ENCODE results near the gene IRAK2. TPM values are rescaled to one million over a fixed set of nuclear protein-coding genes. Genes with fewer than 3 reads are reported as not detected.

IRAK2 gene
- total RNA-seq, 2 donors from 2014 or later, result 4.3 to 5.4 TPM

DNA sequence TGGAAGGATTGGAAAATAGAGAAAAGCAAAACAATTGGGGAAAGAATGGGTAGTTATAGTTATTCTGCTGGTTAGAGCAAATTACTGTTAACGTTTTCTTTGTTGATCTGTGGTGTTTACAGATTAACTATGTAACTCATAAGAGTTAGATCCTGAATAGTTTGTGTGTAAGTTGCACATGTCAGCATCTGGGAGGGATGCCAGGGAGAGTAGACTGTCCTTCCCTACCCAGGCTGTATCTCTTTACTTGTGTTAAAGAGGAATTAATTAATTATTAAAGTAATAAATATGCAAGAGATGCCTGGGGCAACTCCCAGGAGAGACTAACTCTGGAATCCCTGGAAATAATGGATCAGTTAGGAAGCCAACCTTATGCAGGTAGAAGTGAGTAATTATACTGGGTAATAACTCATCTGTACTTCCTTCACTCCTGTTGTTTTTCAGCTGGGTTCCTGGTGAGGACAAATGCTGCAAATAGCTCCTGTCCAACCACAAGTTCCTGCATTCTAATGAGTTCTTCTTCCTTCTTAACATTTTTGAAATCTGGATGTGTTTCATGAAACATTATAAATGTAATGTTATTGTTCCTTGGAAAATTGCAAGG is 109.1 kb downstream of the IRAK2 start:
- DNase-seq (ENCODE audit: low spot score in 2 of 2) (no peak), ATAC-seq (no peak)
- H3K9me3 Mint-ChIP-seq, result no peaks in the 10 kb centered on the region
- H3K36me3 Mint-ChIP-seq, result peaks cover 0 to 28% of the 10 kb centered on the region in 2 donors
- peak overlapping the region; percentile 41 to 65 for H3K27ac Mint-ChIP-seq

DNA sequence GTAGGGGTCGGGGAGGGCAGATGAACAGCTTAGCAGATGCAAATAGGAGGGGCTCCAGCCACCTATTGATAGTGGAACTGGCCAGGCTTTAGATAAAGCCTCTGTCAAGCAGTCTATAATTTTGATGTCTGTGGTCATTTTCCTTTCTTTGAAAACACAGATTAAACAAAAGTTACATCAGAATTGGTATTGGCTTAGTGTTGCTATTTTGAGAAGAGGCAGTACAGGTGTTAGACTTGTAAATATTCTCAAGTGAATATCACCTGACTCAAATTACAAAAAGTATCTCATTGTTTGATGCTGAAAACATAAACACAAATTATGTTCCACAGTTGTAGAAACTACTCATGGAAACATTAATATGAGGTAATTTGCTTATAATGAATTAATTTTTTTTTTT is 109.9 kb downstream of the IRAK2 start:
- peak overlapping the region in 1 of 2 donors; percentile 88 for H3K27ac Mint-ChIP-seq
- H3K9me3 Mint-ChIP-seq, result no peaks in the 10 kb centered on the region
- peaks cover 0 to 23% of the 10 kb centered on the region in 2 donors for H3K36me3 Mint-ChIP-seq
- ATAC-seq (no peak), DNase-seq (ENCODE audit: low spot score in 2 of 2) (no peak)

DNA sequence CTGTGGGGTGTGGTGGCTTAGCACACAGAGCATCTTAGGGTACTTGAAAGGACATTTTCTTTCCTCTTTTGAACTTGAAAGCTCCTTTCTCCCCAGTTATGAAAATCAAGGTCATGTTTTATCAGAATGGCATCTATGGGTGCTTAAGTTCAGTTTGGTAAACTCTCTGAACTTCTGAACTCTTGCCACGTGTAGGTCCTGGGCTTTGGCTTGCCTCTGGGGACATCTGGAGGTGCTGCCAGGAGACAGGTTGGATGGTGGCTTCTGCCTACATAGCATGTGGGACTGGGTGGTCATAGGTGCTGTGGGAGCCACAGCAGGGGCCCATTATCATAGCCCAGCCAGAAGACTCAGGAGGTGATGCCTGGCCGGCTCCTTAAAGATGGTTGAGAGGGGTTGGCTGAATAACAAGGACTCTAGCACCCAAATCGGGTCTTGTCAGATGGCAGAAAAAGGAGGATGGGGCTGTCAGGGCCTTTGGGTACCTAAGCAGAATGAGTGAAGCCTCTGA is 112.5 kb downstream of the IRAK2 start:
- H3K27ac Mint-ChIP-seq, result peak overlapping the region; percentile 46 to 72
- peaks cover under 1 to 13% of the 10 kb centered on the region in 2 donors for H3K36me3 Mint-ChIP-seq
- ATAC-seq, result no peak
- DNase-seq (ENCODE audit: low spot score in 2 of 2), result no peak
- no peaks in the 10 kb centered on the region for H3K9me3 Mint-ChIP-seq

DNA sequence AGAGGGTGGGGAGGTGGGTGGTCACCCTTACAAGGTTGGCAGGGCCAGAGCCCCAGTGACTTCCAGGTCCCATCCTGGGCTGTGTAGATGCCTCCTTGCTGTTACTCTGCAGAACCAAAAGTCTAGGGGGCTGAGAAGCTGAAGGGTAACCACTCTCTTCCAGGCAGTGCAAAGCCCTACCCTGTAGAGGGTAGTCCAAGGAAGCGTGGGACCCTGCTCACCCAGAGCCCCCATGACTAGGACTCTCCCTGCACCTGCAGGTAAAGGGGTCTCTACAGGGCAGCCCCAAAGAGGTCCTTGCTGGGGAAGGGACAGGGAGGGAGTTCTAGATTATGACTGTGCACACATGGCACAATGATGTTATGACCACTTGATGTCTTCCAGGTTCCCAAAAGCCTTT is 113.8 kb downstream of the IRAK2 start:
- Mint-ChIP-seq H3K27ac (peak overlapping the region in 1 of 2 donors; percentile 46), H3K9me3 (no peaks in the 10 kb centered on the region), H3K36me3 (peaks cover 5 to 8% of the 10 kb centered on the region in 2 donors)
- DNase-seq (ENCODE audit: low spot score in 2 of 2) (no peak), ATAC-seq (no peak)

DNA sequence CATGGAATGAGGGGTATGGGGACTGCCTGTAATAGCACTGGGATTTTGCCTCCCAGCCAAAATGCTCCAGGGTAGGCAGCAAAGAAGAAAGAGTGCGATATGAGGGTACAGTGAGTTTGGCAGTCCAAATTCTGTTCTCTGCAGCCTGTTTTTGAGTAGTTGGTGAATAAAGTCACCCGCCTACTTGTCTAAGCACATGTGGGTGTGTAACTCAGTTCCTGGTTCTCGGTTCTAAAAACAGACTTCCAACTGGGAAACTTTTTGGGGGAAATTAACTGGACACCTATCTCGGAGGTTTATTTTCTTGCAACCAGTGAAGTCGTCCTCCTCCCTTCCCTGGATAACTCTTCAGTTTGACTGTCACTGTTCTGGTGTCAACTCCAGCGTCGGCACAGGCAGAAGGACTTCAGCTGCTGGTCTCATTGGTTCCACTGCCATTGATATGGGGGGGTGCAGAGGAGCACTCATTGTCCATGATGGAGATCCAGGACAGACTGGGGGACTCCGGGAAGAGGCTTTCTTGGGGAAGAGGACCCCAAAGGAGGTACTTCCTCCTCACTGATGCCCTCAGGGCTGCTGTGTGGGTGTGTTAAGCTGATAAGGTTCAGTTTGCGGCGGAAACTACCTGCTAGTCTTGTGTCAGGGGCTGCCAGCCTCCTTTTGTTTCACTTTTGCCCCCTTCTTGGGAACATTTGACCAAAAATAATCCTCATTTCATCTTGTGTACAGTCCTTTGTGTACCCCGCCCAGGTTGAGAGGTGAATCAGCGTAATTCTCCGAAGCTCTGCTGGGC is 114.9 kb downstream of the IRAK2 start:
- DNase-seq (ENCODE audit: low spot score in 2 of 2) (no peak), ATAC-seq (no peak)
- no peaks in the 10 kb centered on the region for H3K9me3 Mint-ChIP-seq
- peak overlapping the region in 1 of 2 donors; percentile 52 for H3K27ac Mint-ChIP-seq
- peaks cover 5 to 8% of the 10 kb centered on the region in 2 donors for H3K36me3 Mint-ChIP-seq

DNA sequence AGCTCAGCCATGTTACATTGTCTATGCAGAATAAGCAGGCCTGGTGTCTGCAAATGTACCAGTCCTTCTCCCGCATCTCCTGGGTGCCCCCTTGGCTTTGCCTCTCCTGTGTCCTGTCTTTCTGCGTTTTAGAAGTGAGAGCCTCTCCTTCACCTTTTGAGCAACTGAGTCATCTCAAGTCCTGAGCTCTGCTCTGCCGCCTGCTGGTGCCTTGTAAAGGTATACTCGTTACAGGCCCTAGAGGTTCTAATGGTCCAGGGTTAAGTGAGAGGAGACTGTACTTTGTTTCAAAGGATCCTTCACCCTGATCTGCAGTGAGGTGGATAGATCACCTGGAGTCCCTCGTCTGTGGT is 115.4 kb downstream of the IRAK2 start:
- H3K36me3 Mint-ChIP-seq, result peaks cover 5 to 8% of the 10 kb centered on the region in 2 donors
- no peak overlapping the region for H3K27ac Mint-ChIP-seq
- no peak for DNase-seq (ENCODE audit: low spot score in 2 of 2)
- H3K9me3 Mint-ChIP-seq, result no peaks in the 10 kb centered on the region
- ATAC-seq, result no peak

DNA sequence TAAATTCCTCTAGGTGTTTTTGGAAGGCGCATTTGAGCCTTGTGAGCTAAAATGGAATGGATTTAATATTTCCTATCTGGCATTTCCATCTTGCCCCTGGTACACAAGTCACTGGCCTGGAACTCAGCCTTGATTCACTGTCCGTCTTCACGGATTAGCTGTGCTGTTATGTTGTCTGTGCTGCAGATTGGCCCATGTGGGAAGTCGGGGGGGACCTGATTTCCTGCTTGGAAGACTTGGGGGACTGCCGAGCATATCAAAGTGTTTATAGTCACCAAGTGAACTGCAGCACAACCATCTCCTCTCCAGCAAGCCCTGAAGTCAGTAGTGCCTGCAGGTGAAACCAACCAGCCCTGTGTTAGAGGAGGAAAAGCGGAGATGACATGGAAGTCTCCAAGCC is 115.9 kb downstream of the IRAK2 start:
- Mint-ChIP-seq H3K27ac (no peak overlapping the region), H3K9me3 (no peaks in the 10 kb centered on the region), H3K36me3 (peaks cover 5 to 8% of the 10 kb centered on the region in 2 donors)
- ATAC-seq (no peak), DNase-seq (ENCODE audit: low spot score in 2 of 2) (no peak)

DNA sequence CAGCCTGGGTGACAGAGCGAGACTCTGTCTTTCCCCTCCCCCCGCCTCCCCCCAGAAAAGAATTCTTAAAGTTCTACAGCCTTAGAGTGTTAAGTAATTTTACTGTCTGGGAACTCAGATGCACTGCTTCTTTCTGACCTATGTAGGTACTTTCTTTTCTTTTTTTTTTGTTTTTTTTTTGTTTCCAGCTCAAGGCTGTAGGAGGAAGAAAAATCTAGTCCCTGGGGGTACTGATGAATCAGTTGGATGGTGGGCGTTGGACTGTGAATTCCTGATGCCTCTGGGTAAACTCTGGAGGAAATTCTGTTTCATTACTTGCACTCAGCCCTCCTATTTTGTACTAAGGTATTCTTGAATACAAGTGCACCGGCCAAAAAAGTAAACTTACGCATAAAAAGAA is 117.2 kb downstream of the IRAK2 start:
- no peak for ATAC-seq
- Mint-ChIP-seq H3K36me3 (peaks cover 7 to 8% of the 10 kb centered on the region in 2 donors), H3K27ac (peak overlapping the region in 1 of 2 donors; percentile 25), H3K9me3 (no peaks in the 10 kb centered on the region)
- no peak for DNase-seq (ENCODE audit: low spot score in 2 of 2)

DNA sequence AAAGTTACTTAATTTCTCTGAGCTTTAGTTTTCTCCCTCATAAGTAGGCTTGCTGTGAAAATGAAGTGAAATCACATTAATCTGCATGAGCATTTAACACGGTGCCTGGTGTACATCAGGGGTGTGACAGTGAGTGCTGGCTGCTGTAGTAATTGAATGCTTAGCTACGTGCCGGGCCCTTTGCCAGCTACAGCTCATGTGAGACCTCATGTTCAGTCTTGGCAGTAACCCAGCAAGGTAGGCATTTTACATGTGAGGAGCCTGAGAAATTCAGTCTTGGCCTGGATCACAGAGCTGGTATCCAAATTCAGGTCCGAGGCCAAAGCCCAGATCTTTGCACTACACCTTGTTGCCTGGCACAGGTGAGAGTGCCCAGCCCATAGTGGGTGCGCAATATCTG is 118.9 kb downstream of the IRAK2 start:
- Mint-ChIP-seq H3K9me3 (no peaks in the 10 kb centered on the region), H3K36me3 (peaks cover 8 to 12% of the 10 kb centered on the region in 2 donors), H3K27ac (peak overlapping the region; percentile 22 to 57)
- DNase-seq (ENCODE audit: low spot score in 2 of 2) (peak in 1 of 2 donors; percentile 39), ATAC-seq (no peak)

DNA sequence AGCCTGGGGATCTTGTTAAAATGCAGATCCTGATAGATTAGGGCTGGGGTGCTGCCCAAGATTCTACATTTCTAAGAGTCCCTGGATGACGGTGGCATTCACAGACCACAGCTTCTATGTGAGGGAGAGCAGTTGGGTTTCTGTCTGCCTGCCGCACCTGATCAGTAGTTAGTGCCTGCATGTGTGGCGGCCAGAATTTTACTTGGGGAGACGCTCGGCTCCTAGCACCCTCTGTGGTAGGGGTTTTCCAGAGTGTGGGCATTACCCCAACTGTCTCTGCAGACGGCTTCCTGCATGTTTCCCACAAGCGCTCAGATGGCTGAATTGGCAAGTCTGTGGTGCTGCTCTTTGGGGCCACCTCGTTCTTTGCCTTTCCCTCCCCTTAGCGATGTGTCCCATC is 119.8 kb downstream of the IRAK2 start:
- Mint-ChIP-seq H3K9me3 (no peaks in the 10 kb centered on the region), H3K36me3 (peaks cover 8 to 12% of the 10 kb centered on the region in 2 donors), H3K27ac (peak overlapping the region; percentile 57 to 88)
- ATAC-seq, result peak; percentile 48 to 88
- DNase-seq (ENCODE audit: low spot score in 2 of 2), result peak in 1 of 2 donors; percentile 72

DNA sequence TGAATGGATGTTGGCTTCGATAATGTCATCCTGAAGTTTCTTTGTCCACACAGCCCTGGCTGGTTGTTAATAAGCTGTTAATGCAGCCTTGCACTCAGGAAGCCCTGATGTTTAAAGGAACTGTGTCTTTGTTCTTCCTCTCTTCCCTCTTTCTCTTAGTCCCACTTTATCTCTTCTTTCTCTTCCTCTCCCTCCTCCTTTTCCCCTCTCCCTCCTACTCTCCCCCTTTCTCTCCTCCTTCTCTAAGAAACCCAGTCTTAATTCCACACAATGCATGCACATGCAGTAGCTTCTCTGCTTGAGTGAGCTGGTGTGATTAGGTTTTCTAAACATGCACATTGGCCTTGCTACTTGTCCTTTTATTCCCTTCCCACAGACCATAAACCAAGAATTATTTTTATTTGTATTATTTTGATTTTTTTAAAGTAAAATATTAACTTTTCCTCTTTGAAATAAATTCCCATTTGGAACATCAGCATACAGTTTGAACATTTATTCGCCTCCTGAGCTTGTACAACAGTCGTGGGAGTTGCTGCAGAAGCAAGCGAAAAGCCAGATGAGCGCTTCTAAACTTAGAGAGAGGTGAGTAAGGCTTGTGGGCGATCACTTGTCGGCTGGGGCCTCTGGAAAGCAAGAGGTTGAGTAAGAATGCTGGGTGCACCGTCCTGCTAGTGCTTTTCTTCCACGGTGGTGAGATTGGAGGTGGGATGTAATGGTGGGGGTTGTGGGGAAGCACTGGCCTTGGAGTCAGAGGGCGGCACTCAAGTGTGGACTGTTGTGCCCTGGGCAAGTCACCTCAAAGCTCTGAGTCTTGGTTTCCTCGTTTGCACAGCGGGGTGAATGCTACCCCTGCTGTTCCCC is 120.8 kb downstream of the IRAK2 start:
- Mint-ChIP-seq H3K9me3 (no peaks in the 10 kb centered on the region), H3K36me3 (peaks cover 8 to 12% of the 10 kb centered on the region in 2 donors), H3K27ac (peak overlapping the region; percentile 40 to 57)
- no peak for ATAC-seq
- DNase-seq (ENCODE audit: low spot score in 2 of 2), result no peak

DNA sequence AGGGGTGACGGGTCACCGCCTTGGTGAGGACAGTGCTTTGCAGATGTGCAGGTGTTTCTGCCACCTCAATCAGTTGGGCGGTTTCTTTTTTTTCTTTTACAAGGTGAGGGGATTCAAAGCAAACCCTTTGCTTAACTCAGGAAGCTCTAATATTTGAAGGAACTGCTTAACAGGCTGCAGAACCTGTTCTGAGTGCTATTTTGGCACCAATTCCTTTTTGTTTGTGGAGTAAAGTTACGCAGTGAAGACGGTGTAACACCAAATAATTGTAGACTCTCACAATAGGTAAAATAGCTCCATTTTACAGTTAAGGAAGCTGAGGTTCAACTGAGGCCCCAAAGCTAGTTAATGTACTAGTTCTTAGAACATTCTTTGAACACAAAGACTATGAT is 121.4 kb downstream of the IRAK2 start:
- Mint-ChIP-seq H3K36me3 (peaks cover 8 to 12% of the 10 kb centered on the region in 2 donors), H3K27ac (peak overlapping the region in 1 of 2 donors; percentile 57), H3K9me3 (no peaks in the 10 kb centered on the region)
- ATAC-seq (no peak), DNase-seq (ENCODE audit: low spot score in 2 of 2) (no peak)

DNA sequence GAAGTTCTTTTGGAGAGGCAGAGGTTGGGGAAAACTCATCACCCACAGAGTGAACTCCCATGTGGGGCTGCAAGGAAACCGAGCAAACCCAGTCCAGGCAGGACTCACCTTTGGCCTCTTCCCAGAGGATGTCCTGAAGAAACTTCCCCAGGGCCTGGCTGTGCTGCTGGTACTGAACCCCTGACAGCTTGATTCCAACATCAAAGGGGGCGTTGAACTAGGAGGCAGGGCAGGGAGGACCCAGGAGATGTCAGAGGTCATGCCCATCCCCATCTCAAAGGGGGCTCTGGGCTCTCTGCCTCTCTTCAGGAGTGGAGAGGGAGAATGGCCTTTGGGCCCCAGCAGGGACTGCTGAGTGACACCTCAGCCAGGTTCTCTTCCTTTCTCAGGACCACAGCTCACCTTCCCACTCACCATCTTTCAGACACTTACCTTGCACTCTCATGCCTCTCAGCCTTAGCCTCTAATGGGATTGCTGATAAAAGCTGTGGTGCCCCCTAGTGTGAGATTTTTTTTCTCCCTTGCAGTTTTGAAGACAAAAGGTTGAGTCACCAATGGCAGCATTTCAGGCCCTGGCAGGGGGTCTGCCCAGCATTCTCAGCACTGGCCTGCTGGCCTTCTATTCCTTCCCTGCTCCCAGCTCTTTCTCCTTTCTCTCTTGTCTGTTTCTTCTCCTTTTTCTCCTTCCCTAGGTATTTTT is 122.0 kb downstream of the IRAK2 start:
- ATAC-seq (peak in 1 of 2 donors; percentile 36), DNase-seq (ENCODE audit: low spot score in 2 of 2) (peak in 1 of 2 donors; percentile 43)
- peaks cover 8 to 12% of the 10 kb centered on the region in 2 donors for H3K36me3 Mint-ChIP-seq
- H3K27ac Mint-ChIP-seq, result peak overlapping the region in 1 of 2 donors; percentile 28
- no peaks in the 10 kb centered on the region for H3K9me3 Mint-ChIP-seq

DNA sequence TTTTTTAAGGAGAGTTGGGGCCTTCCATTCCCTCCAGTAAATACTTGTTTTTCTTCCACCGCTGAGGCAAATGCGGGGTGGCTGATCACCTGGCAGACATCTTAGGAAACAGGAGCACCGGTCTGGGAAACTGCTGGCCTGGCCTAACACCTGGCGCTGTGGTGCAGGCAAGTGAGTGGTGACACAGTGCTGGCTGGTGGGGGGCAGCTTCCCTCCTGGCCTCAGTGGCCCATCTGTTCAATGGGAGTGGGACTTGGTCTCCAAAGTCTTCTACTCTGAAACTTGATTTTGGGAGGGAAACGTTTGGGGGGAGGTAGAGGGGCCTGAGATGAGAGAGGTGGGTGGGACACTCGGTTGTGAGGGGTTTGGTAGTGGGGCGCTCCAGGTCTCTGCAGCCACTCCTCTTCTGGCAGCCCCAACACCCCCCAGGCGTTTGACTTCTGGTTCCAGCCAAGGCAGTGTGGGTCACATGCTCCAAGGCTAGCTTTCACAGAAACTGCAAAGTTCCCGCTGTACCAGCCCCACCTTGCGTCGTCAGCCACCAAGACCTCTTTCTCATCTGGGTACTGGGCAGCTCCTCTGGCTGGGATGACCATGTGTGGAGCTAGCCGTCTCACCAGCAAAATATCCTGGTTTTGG is 123.3 kb downstream of the IRAK2 start:
- ATAC-seq (no peak), DNase-seq (ENCODE audit: low spot score in 2 of 2) (no peak)
- Mint-ChIP-seq H3K9me3 (no peaks in the 10 kb centered on the region), H3K36me3 (peaks cover 0 to 12% of the 10 kb centered on the region in 2 donors), H3K27ac (peak overlapping the region in 1 of 2 donors; percentile 36)

DNA sequence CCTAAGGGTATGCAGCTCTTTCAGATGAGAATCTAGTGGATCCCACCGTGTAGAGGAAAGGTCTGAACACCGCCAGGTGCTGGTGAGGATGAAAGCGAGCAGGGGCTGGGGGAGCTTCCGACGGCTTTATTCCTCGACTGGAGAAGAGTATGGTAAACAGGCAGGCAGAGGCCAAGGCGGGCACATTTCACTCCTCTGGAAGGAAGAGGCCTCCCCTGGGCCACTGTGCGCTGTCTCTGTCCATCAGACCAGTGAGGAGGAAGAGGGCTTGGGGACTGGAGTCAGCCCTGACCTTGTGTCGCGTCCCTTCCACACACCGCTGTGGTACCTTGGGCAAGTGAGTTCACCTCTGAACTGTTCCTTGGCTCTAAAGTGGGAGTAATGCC is 123.8 kb downstream of the IRAK2 start:
- ATAC-seq (no peak), DNase-seq (ENCODE audit: low spot score in 2 of 2) (no peak)

DNA sequence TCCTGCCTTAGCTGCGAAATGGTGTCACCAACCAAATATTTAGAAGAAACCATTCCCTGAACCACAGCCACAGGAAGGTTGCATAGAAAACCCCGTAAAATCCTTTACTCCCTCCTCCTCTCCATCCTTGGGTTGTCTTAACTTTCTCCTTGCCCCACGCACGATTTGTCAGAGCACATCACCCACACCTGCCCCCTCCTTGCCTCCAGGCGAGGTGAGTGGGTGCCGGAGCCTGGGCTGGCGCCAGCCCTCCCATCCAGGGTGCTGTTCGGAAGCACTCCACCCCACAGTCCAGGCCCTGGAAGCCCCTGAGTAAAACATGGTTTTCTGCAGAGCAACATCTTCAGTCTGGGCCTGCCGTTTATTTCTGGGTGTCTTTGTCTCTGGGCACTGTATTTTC is 124.4 kb downstream of the IRAK2 start:
- Mint-ChIP-seq H3K9me3 (no peaks in the 10 kb centered on the region), H3K27ac (peak overlapping the region; percentile 55 to 85), H3K36me3 (peaks cover 0 to 12% of the 10 kb centered on the region in 2 donors)
- no peak for DNase-seq (ENCODE audit: low spot score in 2 of 2)
- no peak for ATAC-seq

More for the DNA sequence above, 123.8 kb downstream of the IRAK2 start:
- Mint-ChIP-seq H3K27ac (peak overlapping the region; percentile 13 to 55), H3K9me3 (no peaks in the 10 kb centered on the region), H3K36me3 (peaks cover 0 to 12% of the 10 kb centered on the region in 2 donors)

Measured in activated naive CD4-positive, alpha-beta T cell treated with anti-CD3 and anti-CD28 coated beads, Interleukin-2, amount 50 U/mL, for 72 hours (primary cell).